SIG-M5 treated with dmso at 0.1 percent for 504 hours (cell line): ENCODE data around the gene CCR4.
"Not testable (repeated sequence)": the region's sequence is repeated elsewhere in the genome, so short reads cannot be mapped to it uniquely, and the experiment has no call there.

ENCODE experiments used
- DNase-seq: peaks from one replicate; lab custom pipeline; 2025; ENCODE audit not compliant: unreplicated experiment; lab: John Stamatoyannopoulos, UW

The CCR4 gene

DNA sequence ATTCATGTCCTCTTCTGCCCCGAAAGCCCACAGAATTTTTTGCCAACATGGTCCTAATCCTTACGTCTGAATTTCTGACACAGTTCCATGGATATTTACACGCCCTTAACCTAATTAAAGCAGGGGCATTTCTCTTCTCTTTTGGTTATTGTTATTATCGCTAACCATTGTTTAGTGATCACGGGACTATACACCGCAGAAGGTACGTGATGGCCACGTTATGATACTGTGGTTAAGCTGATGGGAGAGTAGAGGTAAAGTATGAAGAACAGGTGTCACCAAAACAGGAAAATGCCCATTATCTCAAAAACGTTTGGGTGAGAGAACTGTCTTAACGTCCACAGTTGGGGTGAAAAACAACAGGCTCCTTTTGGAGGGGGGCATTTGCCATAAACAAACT is 26.4 kb downstream of the CCR4 start:
- no peak for DNase-seq

DNA sequence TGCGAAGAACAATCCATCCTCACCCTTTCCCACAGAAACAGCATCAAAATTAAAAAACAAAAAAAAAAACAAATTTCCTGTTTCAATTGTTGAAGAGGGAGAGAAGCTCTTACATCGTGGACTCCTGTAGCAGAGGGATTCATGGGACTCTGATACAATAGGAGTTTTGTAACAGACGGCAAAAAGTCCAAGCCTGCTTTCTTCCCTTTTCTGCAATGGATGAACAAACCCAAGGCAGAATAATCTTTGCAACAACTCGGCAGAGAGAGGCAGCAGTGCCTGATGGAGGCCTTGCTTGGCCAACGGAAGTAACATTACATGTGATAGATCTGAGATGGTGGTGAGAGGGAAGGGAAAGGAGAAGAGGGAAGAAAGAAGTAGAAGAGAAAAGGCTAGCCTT is 26.9 kb downstream of the CCR4 start:
- DNase-seq, result peak; percentile 31

DNA sequence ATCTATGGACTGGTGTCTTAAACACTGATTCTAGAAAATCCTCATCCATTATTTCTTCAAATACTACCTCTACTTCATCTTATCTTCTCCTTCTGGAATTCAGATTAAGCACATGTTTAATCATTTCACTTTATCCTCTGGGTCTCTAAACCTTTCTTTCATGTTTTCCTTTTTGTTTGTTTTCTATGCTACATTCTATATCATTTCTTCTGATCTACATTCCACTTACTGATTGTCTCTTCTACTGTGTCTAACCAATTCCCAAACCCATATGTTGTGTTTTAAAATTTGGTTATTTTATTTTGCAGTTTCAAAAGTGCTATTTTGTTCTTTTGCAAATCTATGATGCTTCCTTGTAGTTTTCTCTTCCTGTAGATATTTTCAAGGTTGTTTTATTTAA is 31.7 kb downstream of the CCR4 start:
- no peak for DNase-seq

DNA sequence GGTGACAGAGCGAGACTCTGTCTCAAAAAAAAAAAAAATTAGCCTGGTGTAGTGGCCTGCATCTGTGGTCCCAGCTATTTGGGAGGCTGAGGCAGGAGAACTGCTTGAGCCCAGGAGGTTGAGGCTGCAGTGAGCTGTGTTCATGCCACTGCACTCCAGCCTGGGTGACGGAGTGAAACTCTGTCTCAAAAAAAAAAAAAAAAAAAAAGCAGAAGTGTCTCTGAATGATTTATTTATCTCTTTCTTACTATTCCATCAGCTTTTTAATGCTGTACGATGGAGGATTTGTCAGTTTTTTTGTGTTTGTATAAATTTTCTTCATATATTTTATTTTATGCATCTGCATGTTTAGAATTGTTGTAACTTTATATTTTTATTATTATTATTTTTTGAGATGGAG is 33.5 kb downstream of the CCR4 start:
- not testable (repeated sequence) for DNase-seq

DNA sequence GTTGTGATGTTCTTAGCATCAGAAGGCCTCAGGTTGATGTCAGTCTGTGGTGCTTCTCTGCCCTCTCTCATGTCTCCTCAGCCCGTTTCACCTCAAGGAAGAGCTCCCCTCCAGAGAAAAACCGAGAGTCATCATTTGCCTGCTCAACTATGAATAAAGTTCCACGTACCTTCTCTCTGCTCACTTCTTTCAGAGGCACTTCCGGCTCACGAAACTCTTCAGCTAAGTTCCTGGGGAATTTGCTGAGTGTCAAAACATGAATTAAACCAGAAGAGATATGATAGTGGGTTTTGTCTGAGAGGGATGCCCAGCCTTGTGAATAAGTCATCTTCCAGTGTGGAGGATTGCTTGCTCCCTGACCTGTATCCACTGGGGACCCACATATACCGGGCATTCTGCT is 37.7 kb downstream of the CCR4 start:
- no peak for DNase-seq

DNA sequence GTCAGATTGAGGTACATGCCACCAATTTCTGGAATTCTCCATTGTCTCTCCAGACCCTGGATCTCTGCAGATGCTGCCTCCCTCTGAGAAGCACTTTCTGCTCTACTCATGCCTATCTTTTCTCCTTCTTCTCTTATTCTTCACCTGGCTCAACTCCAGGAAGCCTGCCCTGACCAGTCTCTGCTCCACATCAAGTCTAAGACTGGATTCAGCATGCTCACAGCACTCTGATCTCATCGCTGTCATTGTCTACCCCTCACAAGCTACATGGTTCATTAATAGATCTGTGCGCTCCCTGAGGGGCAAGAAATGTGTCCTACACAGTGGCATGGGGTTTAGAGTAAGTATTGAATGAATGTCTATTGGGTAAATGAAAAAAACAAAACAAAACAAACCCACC is 38.7 kb downstream of the CCR4 start:
- DNase-seq, result no peak

DNA sequence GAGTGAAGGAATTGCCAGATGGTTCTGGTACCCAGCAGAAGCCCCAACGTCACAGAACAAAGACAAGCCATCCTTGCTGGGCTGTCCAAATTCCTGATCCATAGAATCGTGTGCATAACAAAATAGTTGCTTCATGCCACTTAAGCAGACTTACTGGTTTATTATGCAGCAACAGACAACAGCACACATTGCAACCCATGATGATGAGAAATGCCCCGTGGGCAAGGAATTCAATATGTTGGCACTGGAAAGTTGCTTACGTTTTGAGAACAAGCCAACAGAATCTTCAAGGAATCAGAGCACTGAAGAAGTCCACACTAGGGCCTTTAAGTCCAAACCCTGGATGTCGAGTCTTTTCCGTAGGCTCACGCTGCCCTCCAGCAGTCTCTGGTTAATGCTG is 40.3 kb downstream of the CCR4 start:
- no peak for DNase-seq

DNA sequence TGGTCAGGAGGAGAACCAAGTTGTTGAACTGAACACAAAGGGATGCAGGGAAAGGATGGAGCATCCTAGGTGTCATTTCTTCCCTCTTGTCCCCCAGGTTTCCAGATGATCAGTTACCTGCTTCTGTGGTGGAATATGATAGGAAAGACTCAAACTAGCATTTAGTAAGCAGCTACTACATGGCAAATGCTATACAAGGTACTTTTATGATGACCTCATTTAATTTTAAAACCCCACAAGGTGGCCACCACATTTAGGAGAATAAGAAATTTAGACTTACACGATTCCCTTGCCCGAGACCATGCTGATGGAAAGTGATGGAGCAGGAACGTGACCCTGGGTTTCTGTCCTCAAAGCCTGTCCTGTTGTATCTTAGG is 40.9 kb downstream of the CCR4 start:
- DNase-seq, result no peak

DNA sequence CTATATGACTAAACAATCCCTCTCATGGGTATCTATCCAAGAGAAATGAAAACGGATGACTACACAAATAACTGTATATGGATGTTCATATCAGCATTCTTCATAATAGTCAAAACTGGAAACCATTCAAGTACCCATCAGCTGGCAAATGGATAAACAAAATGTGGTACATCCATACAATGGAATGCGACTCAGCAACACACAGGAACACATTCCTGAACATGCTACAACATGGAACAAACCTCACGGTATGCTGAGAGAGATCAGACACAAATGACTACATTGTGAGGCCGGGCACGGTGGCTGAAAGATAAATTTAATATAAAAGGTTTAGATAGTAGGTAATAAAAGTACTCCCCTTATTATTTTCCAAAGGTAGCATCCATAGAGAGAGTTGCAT is 42.6 kb downstream of the CCR4 start:
- DNase-seq, result no peak

DNA sequence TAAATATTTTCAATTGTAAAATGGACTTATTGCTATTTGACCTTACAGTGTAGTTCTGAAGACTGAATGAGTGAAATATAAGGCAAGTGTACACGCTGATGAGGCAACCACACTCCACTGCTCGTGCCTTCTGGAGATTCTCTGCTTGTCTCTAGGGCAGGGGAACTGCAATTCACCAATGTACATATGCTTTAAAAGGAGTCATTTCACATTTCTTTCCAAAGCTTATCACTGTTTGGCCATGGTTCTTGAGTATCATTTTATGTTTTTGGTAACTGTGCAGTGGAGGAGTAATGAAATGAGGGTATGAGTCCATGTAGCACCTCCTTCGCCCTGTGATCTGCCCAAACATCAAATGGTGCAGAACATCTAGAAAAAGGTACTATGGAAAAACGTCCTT is 43.7 kb downstream of the CCR4 start:
- no peak for DNase-seq

DNA sequence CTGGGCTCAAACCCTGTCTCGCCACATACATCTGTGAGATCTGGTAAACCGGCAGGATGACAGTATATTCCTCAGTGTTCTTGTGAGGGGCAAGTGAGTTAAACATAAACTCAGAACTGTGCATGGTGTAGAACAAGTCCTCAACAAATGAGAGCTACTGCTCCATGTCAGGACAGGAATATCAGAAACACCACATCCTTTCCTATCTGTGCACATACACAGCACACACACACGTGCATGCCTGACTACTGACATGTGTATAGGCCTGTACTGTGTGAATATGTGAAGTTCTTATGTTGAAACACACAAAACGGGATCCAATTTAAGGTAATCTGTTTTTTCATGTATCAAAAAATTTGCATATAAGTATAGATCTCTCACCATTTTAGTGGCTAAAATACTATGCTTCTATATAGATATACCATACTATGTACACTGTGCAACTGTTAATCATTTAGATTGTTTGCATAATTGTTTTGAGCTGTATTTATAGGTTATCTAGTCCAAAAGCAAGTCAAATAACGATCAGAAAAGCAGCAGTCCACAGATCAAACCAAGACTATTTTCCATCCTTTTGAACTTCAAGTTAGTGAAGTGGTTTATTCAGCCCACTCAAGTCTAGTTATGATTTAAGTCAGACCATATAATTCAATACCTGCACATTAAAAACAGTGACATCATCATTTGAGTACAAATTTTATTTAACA is 44.8 kb downstream of the CCR4 start:
- no peak for DNase-seq

DNA sequence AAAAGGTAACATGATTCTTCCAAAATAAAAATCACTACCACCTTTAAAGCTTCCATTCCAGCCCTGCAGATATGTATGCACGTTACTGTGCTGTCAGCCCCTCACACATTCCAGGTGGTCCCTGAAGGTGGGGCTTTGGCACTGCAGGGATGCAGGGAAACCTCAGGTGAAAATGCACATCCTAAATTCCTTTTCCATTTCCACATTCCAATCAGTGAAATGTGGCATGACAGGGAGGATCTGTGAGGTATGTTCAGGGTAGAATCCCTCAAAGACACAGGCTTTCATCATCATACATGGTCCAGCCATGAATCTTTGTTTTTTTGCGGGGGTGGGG is 45.3 kb downstream of the CCR4 start:
- DNase-seq, result no peak

DNA sequence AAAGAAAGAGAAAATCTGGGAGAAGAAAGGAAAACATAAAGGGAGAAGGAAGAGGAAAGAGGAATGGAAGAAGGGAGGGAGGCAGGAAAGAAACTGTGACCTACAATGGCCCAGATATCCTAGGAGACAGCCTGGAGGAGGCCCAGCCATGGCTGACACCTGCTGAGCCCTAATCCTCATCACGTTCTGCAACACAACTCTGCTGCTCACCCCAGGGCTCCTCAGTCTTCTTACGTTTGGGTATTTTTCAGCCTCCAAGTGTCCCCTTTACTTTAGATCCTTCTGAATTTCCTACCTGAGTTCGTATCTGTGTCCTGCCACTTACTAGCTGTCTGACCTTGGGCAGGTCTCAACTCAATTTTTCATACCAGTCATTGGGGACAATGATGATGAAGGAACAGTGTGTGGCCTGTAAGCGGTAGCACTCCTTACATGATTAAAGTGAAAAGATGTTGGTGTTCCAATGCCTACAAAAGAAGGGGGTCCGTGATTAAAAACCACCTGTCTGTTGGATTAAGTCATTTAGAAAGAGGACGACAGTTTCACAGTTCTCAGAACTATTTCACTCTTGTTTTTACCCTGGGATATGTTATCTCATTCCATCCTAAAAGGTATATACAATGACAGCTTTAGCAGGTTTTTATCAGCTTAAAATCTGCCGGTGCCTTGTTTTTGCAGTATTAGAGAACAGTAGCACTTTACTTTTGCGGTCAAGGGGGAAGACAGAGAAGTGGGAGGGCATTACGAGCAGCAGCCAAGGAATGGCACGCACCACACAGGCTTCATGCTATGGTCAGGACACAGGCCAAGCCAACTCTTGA is 47.4 kb downstream of the CCR4 start:
- DNase-seq, result no peak

DNA sequence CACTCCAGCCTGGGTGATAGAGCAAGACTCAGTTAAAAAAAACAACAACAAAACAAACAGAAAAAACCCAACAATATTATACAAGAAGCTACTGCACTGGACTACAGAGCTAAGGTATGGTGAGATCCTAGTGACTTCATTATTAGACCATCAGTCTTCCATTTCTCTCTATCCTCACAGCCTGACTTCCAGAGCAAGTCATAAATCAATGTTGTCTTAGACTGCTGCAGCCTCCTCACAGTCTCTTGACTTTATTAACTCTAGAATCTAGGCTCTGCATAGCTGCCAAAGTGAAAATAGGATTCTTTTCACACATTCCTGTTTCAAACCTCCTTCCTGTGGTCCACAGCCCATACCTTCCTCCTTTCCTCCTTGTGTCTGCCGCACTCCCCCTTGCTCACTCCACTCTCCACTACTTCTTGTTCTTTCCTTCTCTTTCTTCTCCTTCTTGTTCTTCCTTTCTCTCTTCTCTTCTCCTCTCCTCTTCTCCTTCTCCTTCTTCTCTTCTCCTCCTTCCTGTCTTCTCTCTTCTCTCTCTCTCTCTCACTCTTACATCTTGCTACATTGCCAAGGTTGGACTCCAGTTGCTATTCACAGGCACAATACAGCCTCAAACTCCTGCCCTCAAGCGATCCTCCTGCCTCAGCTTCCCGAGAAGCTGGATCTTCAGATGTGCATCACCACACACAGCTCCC is 49.4 kb downstream of the CCR4 start:
- DNase-seq, result no peak

DNA sequence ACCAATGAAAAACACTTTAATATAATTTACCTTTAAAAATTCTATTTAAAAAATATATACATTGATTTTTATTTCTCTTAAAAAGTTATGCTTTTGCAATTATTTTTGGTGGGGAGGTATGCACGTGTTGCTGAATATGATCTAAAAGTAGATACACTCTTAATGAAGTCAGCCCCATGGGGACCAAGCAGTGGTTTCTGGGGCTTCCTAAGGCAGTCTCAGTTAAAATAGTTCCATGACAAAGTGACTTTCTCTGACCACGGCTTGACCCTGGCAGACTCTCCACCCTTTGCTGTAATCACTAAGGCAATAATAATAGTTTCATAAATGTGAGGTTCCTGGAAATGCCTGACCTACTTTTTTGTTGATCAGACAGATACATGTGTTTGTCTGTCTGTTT is 50.4 kb downstream of the CCR4 start:
- no peak for DNase-seq

DNA sequence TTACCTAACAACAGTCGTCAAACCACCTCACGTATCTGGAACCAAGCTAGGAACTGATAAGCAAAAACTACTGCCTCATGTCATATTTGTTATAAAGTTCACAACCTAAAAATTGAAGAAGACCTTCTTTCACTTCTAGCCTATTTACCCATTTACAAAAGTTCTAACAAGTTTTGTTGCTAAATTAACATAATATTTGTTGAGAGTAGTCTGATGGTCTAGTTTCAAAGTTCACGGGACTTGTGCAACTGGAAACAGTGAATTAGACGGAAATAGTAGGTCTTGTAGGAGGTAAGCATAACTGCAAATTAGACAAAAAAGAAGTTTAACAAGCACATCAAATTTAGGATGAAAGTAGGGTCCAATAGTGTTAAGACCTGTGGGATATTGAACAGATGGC is 51.9 kb downstream of the CCR4 start:
- no peak for DNase-seq

DNA sequence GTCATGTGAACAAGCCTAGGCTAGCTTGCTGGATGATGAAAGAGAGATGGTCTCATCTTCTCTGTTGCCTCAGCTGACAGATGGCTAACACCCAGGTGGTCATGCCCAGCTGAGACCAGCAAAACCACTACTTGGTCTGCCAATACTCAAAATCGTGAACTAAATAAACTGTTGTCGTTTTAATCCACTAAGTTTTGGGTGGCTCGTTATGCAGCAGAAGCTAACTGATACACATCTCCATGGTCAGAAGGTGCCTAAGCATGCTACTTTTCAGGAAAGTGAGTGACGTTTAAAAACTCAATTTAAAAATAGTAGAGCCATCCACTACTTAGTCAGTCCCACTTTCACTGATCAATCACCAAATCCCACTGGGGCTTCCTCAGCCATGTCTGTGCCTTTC is 52.8 kb downstream of the CCR4 start:
- DNase-seq, result no peak

DNA sequence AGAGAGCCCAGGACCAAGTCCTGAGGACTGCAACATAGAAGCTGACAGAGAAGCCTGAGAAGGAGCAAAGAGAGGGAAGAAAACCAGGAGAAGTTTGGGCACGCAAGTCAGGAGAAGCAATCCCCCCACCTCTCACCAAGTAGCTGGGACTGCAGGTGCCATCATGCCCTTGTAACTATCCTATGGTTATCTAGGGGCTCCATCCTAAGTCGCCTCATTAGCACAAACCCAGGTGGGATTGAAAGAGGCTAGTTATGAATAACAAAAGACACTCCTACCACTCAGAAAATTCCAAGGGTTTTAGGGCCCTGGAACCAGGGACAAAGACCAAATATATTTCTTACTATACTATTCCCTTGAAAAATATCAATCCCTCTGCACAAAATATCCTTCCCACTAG is 53.5 kb downstream of the CCR4 start:
- DNase-seq, result no peak
